HUES6 (cell line): ENCODE data around the gene TERT.

Experiments used
- H3K27ac ChIP-seq: 2 replicates; pipeline ENCODE4 v1.7.0; 2013; ENCODE audit warnings: low read depth, mild to moderate bottlenecking, low read length, inconsistent platforms
- H3K27me3 ChIP-seq: 2 replicates; pipeline ENCODE4 v1.6.1; 2013; ENCODE audit warnings: low read length; ENCODE audit not compliant: control insufficient read depth, insufficient read depth
- H3K36me3 ChIP-seq: 2 replicates; pipeline ENCODE4 v1.6.1; 2013; ENCODE audit warnings: low read length; ENCODE audit not compliant: control insufficient read depth, insufficient read depth
- H3K4me1 ChIP-seq: 2 replicates; pipeline ENCODE4 v1.6.1; 2013; ENCODE audit warnings: low read length; ENCODE audit not compliant: control insufficient read depth, insufficient read depth
- H3K4me3 ChIP-seq: 2 replicates; pipeline ENCODE4 v1.5.1; 2013; ENCODE audit warnings: low read depth, low read length
- H3K9ac ChIP-seq: one replicate; pipeline ENCODE4 v1.6.1; 2013; ENCODE audit warnings: mild to moderate bottlenecking, low read length
- H3K9me3 ChIP-seq: 2 replicates; pipeline ENCODE4 v1.6.1; 2013; ENCODE audit warnings: low read depth, low read length; ENCODE audit not compliant: control insufficient read depth, insufficient read depth

Gene TERT

DNA sequence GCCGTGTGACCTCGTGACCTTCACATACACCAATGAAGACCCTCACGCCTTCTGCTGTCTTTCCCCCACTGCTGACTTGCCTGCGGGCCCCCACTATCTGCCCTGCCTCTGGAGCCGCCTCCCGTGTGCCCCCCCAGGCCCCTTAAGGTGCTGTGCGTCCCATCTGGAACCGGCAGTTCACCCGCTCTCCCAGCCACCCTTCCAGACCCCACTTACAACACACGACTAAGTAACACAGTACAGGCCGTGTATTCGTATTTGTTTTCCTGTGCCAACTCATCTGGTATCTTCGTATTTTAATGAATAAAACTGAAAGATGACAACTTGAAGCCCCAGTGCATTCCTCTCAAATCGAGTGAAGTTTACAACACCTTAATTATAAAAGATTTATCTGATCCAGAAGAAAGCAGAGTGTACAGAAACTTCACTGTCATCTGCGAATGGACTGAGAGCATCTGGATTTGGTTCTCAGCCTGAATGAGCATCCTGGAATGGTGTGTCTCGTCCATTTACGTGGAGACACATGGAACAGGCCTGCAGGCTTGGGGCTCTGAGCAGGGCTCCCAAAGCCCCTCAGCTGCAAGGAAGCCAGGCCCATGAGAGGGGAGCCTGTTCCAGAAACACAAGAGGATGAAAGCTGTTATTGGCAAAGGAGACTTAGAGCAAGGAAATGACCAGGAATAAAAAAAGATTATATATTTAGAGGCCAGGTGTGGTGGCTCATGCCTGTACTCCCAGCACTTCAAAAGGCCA is 21.9 kb upstream of the TERT start:
- no peak overlapping the region for H3K4me3 ChIP-seq
- H3K9me3 ChIP-seq, result no peaks in the 10 kb centered on the region
- no peak overlapping the region for H3K9ac ChIP-seq
- no peak overlapping the region for H3K27ac ChIP-seq
- no peaks in the 10 kb centered on the region for H3K27me3 ChIP-seq
- peaks cover 18% of the 10 kb centered on the region for H3K4me1 ChIP-seq
- peaks cover 44% of the 10 kb centered on the region for H3K36me3 ChIP-seq

- Histone ChIP-seq H3K4me3 (no peak overlapping the region; the same call in 1 of the 2 replicates), H3K27me3 (no peaks in the 10 kb centered on the region), H3K9ac (no peak overlapping the region), H3K36me3 (peaks cover 35% of the 10 kb centered on the region), H3K9me3 (peaks cover 5% of the 10 kb centered on the region; the same call in 1 of the 2 replicates), H3K27ac (no peak overlapping the region), H3K4me1 (peaks cover 18% of the 10 kb centered on the region)
Measured at GRCh38 chr5:1315709-1316587, 21.1 kb upstream of the TERT start.

GRCh38 chr5:1315018-1315708 is 20.3 kb upstream of the TERT start:
- no peak overlapping the region for H3K27ac ChIP-seq
- H3K9ac ChIP-seq, result no peak overlapping the region
- H3K36me3 ChIP-seq, result peaks cover 28% of the 10 kb centered on the region
- peaks cover 18% of the 10 kb centered on the region for H3K4me1 ChIP-seq
- H3K27me3 ChIP-seq, result no peaks in the 10 kb centered on the region
- no peak overlapping the region for H3K4me3 ChIP-seq
- peaks cover 5% of the 10 kb centered on the region; the same call in 1 of the 2 replicates for H3K9me3 ChIP-seq

DNA sequence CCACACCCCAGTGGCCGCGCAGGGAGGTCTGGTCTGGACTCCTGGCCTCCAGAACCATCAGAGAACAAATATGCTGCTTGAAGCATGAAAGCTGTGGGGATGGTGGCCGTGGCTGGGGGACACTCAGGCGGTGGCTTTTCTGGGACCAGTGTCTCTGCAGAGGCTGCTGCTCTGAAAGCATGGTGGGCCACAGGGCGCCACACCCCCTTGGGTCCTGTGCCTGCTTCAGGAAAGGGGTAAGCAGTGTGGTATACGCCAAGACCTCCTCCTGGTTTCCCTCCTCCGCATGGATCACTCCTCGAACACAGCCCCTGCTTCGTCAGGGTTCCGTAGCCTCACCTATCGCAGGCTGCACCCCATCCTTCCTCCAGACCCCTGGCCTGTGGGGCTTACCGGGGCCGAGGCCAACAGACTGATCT is 19.7 kb upstream of the TERT start:
- H3K4me1 ChIP-seq, result peaks cover 18% of the 10 kb centered on the region
- no peak overlapping the region for H3K4me3 ChIP-seq
- H3K27ac ChIP-seq, result no peak overlapping the region
- H3K9ac ChIP-seq, result no peak overlapping the region
- peaks cover 5% of the 10 kb centered on the region; the same call in 1 of the 2 replicates for H3K9me3 ChIP-seq
- H3K27me3 ChIP-seq, result no peaks in the 10 kb centered on the region
- peaks cover 22% of the 10 kb centered on the region for H3K36me3 ChIP-seq

GRCh38 chr5:1312993-1313833 is 18.3 kb upstream of the TERT start:
- H3K9me3 ChIP-seq, result peaks cover 5% of the 10 kb centered on the region; the same call in 1 of the 2 replicates
- peaks cover 18% of the 10 kb centered on the region for H3K4me1 ChIP-seq
- H3K27ac ChIP-seq, result no peak overlapping the region
- H3K27me3 ChIP-seq, result no peaks in the 10 kb centered on the region
- H3K36me3 ChIP-seq, result peaks cover 10% of the 10 kb centered on the region
- H3K4me3 ChIP-seq, result no peak overlapping the region
- H3K9ac ChIP-seq, result no peak overlapping the region

DNA sequence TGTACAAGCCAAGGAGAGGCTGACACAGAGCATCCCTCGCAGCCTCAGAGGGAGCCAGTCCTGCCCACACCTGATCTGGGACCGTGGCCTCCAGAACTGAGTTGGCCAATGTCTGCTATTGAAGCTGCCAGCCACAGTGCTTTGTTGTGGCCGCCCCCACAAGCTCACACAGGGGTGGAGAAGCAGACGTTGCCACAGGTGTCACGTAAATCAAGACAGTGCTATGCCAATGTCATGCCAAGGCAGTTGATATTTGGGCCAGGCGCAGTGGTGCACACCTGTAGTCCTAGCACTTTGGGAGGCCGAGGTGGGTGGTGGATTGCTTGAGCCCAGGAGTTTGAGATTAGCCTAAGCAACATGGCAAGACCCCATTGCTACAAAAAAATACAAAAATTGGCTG is 17.3 kb upstream of the TERT start:
- Histone ChIP-seq H3K27me3 (no peaks in the 10 kb centered on the region), H3K36me3 (no peaks in the 10 kb centered on the region; the same call in 1 of the 2 replicates), H3K4me3 (no peak overlapping the region), H3K4me1 (peaks cover 18% of the 10 kb centered on the region), H3K27ac (no peak overlapping the region), H3K9ac (no peak overlapping the region), H3K9me3 (peaks cover 5% of the 10 kb centered on the region; the same call in 1 of the 2 replicates)

DNA sequence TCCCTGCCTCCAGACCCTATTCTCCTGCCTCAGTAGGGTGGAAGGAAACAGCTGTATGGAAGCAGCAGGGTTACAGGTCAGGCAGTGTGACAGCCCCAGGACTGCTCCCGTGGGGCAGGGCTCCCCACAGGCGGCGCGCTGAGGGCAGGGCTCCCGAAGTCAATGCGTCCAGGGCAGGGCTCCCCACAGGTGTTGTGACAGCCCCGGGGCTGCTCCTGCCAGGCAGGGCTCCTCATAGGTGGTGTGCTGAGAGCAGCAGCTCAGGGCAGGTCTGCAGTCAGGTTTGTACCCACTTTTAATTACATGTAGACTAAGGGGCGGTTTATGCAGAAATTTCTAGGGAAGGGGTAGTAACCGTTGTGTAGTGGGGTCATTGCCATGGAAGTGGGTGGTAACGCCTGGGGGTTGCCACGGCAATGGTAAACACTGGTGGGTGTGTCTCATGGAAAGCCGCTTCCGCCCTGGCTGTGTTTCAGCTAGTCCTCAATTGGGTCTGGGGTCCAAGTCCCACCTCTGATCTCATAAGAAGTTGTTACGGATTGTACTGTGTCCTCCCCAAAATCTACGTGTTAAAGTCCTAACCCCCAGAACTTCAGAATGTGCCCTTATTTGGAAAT is 16.7 kb upstream of the TERT start:
- Histone ChIP-seq H3K9me3 (peaks cover 5% of the 10 kb centered on the region; the same call in 1 of the 2 replicates), H3K4me3 (no peak overlapping the region), H3K4me1 (peaks cover 16% of the 10 kb centered on the region), H3K27ac (no peak overlapping the region), H3K36me3 (no peaks in the 10 kb centered on the region), H3K9ac (no peak overlapping the region), H3K27me3 (no peaks in the 10 kb centered on the region)

- H3K9ac ChIP-seq, result no peak overlapping the region
- H3K36me3 ChIP-seq, result no peaks in the 10 kb centered on the region
- H3K27ac ChIP-seq, result no peak overlapping the region
- no peak overlapping the region for H3K4me3 ChIP-seq
- 0 out of 2 replicates have a peak, but pooled peaks cover 2% of the 10 kb centered on the region for H3K4me1 ChIP-seq
- peaks cover 5% of the 10 kb centered on the region; the same call in 1 of the 2 replicates for H3K9me3 ChIP-seq
- H3K27me3 ChIP-seq, result no peaks in the 10 kb centered on the region
Measured at GRCh38 chr5:1310118-1310517, 15.2 kb upstream of the TERT start.

GRCh38 chr5:1304033-1304432 is 9.2 kb upstream of the TERT start:
- Histone ChIP-seq H3K9me3 (no peaks in the 10 kb centered on the region), H3K36me3 (no peaks in the 10 kb centered on the region), H3K4me3 (no peak overlapping the region), H3K4me1 (no peaks in the 10 kb centered on the region), H3K9ac (no peak overlapping the region), H3K27ac (no peak overlapping the region), H3K27me3 (no peaks in the 10 kb centered on the region)

GRCh38 chr5:1302258-1302657 is 7.4 kb upstream of the TERT start:
- H3K27ac ChIP-seq, result no peak overlapping the region
- H3K9me3 ChIP-seq, result no peaks in the 10 kb centered on the region

More at GRCh38 chr5:1302258-1302657, 7.4 kb upstream of the TERT start:
- H3K9ac ChIP-seq, result no peak overlapping the region
- H3K27me3 ChIP-seq, result 0 out of 2 replicates have a peak, but pooled peaks cover 1% of the 10 kb centered on the region
- H3K36me3 ChIP-seq, result no peaks in the 10 kb centered on the region
- H3K4me1 ChIP-seq, result no peaks in the 10 kb centered on the region
- no peak overlapping the region for H3K4me3 ChIP-seq
